ENCODE measurements around the gene ATG16L2.

Gene ATG16L2

GRCh38 chr11:72828692-72829101 lies 14.5 kb downstream of the ATG16L2 start:
- no peak for TF ChIP-seq ZNF16 (tag by site-specific recombination; IDR thresholded peaks at IDR 0.05; ENCODE audit: low read depth)
- POLR2A ChIA-PET = no interaction called here
- Histone ChIP-seq H3K4me3 (ENCODE audit: low read depth, low read length) (no peak overlapping the region), H3K4me1 (ENCODE audit: control insufficient read depth, insufficient read depth, low read length) (no peaks in the 10 kb centered on the region), H3K36me3 (ENCODE audit: control insufficient read depth in 2 of 2, insufficient read depth in 1 of 2, low read length in 2 of 2) (peaks cover 0 to 2% of the 10 kb centered on the region in 2 experiments; a peak in 1 of 3 replicates), H3K27ac (ENCODE audit: extremely low read depth, low read depth, low read length) (no peak overlapping the region), H3K9me3 (ENCODE audit: control insufficient read depth, insufficient read depth, low read depth, low read length) (no peaks in the 10 kb centered on the region)
- CTCF ChIA-PET = interaction anchor here (1.0 to 6.2 kb wide), 3 partner anchors 104 to 350 kb away, joined by 3 to 50 read pairs (median 7); no protein-coding TSS in a partner anchor

GRCh38 chr11:72829178-72829577 lies 15.0 kb downstream of the ATG16L2 start:
- Histone ChIP-seq H3K4me3 (ENCODE audit: low read depth, low read length) (no peak overlapping the region), H3K9me3 (ENCODE audit: control insufficient read depth, insufficient read depth, low read depth, low read length) (no peaks in the 10 kb centered on the region), H3K27ac (ENCODE audit: extremely low read depth, low read depth, low read length) (no peak overlapping the region), H3K4me1 (ENCODE audit: control insufficient read depth, insufficient read depth, low read length) (no peaks in the 10 kb centered on the region), H3K36me3 (ENCODE audit: control insufficient read depth in 2 of 2, insufficient read depth in 1 of 2, low read length in 2 of 2) (peaks cover 0 to 2% of the 10 kb centered on the region in 2 experiments; a peak in 1 of 3 replicates)
- TF ChIP-seq ZNF513 (tag by site-specific recombination; IDR thresholded peaks at IDR 0.05) (no peak), ZNF211 (tag by site-specific recombination; IDR thresholded peaks at IDR 0.05; ENCODE audit: low read depth) (no peak), ZNF311 (tag by site-specific recombination; IDR thresholded peaks at IDR 0.05; ENCODE audit: borderline replicate concordance) (no peak), ZNF677 (tag by site-specific recombination; IDR thresholded peaks at IDR 0.05) (no peak), MZF1 (tag by site-specific recombination; IDR thresholded peaks at IDR 0.05; ENCODE audit: borderline replicate concordance) (no peak), ZNF585B (tag by site-specific recombination; IDR thresholded peaks at IDR 0.05) (no peak), OVOL3 (tag by site-specific recombination; IDR thresholded peaks at IDR 0.05) (no peak), REPIN1 (tag by site-specific recombination; IDR thresholded peaks at IDR 0.05; ENCODE audit: low read depth) (no peak), ZNF433 (tag by site-specific recombination; IDR thresholded peaks at IDR 0.05; ENCODE audit: low read depth) (no peak), KLF1 (tag by site-specific recombination; IDR thresholded peaks at IDR 0.05) (no peak), KLF8 (tag by site-specific recombination; IDR thresholded peaks at IDR 0.05) (no peak), ZNF747 (tag by site-specific recombination; IDR thresholded peaks at IDR 0.05) (no peak)
- ChIA-PET CTCF (interaction anchor here (0.7 to 6.2 kb wide), 3 partner anchors 313 to 407 kb away, joined by 3 to 50 read pairs (median 3); no protein-coding TSS in a partner anchor), POLR2A (no interaction called here)

- CTCF ChIA-PET = interaction anchor here (0.6 to 6.2 kb wide), 6 partner anchors 17 to 406 kb away, joined by 3 to 50 read pairs (median 3); partner anchors contain the start of gene STARD10
- H3K4me3 ChIP-seq (ENCODE audit: low read depth, low read length) = no peak overlapping the region
- peaks cover 0 to 5% of the 10 kb centered on the region in 2 experiments; a peak in 1 of 3 replicates for H3K36me3 ChIP-seq (ENCODE audit: control insufficient read depth in 2 of 2, insufficient read depth in 1 of 2, low read length in 2 of 2)
- no peaks in the 10 kb centered on the region for H3K9me3 ChIP-seq (ENCODE audit: control insufficient read depth, insufficient read depth, low read depth, low read length)
- no peaks in the 10 kb centered on the region for H3K4me1 ChIP-seq (ENCODE audit: control insufficient read depth, insufficient read depth, low read length)
- POLR2A ChIA-PET = no interaction called here
- TF ChIP-seq ZNF19 (tag by site-specific recombination; IDR thresholded peaks at IDR 0.05; ENCODE audit: low read depth) (no peak), ZNF391 (tag by site-specific recombination; IDR thresholded peaks at IDR 0.05; ENCODE audit: borderline replicate concordance, low read depth) (no peak), ZNF571 (tag by site-specific recombination; IDR thresholded peaks at IDR 0.05) (no peak), ZBTB8A (tag by site-specific recombination; IDR thresholded peaks at IDR 0.05) (no peak), YY1 (tag by site-specific recombination; IDR thresholded peaks at IDR 0.05) (no peak), ZNF624 (tag by site-specific recombination; IDR thresholded peaks at IDR 0.05) (no peak), ZNF37A (tag by site-specific recombination; IDR thresholded peaks at IDR 0.05) (no peak), ZNF549 (tag by site-specific recombination; IDR thresholded peaks at IDR 0.05) (no peak), TSHZ1 (tag by site-specific recombination; IDR thresholded peaks at IDR 0.05; ENCODE audit: borderline replicate concordance) (no peak), SP3 (tag by site-specific recombination; IDR thresholded peaks at IDR 0.05) (no peak), ZNF585B (tag by site-specific recombination; IDR thresholded peaks at IDR 0.05) (no peak), ZBTB44 (tag by site-specific recombination; IDR thresholded peaks at IDR 0.05) (no peak)
- no peak overlapping the region for H3K27ac ChIP-seq (ENCODE audit: extremely low read depth, low read depth, low read length)
Observed at GRCh38 chr11:72829884-72830533, 15.8 kb downstream of the ATG16L2 start.

Data from HEK293 (cell line).